GM18870 (cell line): Measurements from ENCODE around the gene RIPK1.
"Not testable (repeated sequence)": the region's sequence is repeated elsewhere in the genome, so short reads cannot be mapped to it uniquely, and the experiment has no call there.

Experiments
- ATAC-seq: cut with Tn5 transposase; IDR thresholded peaks from one replicate; pipeline ENCODE4 v1.9.1; 2021; ENCODE audit warnings: moderate library complexity; ENCODE audit not compliant: unreplicated experiment

RIPK1 gene

GRCh38 chr6:3068329-3069214, at the start of gene RIPK1:
RIPK1 (plus strand) TSS chr6:3068494; CDS start chr6:3076824, 8,330 bp downstream.
- ATAC-seq: peak; percentile 63

- no peak for ATAC-seq
Measured at GRCh38 chr6:3019065-3019464, 49.2 kb upstream of the RIPK1 start.

GRCh38 chr6:3019749-3020320, 48.5 kb upstream of the RIPK1 start:
- ATAC-seq: no peak

GRCh38 chr6:3020976-3021598, 47.2 kb upstream of the RIPK1 start:
- ATAC-seq: not testable (repeated sequence)

GRCh38 chr6:3022765-3023662, 45.3 kb upstream of the RIPK1 start:
- ATAC-seq: peak; percentile 3

- peak; percentile 77 for ATAC-seq
Measured at GRCh38 chr6:3023663-3024483, 44.4 kb upstream of the RIPK1 start.

GRCh38 chr6:3026791-3027626, 41.3 kb upstream of the RIPK1 start:
- peak; percentile 41 for ATAC-seq

GRCh38 chr6:3028156-3028555, 40.1 kb upstream of the RIPK1 start:
- not testable (repeated sequence) for ATAC-seq

- ATAC-seq: no peak
Measured at GRCh38 chr6:3031857-3032640, 36.2 kb upstream of the RIPK1 start.

- ATAC-seq: no peak
Measured at GRCh38 chr6:3032986-3033385, 35.3 kb upstream of the RIPK1 start.

- ATAC-seq: no peak
Measured at GRCh38 chr6:3033652-3034051, 34.6 kb upstream of the RIPK1 start.

- ATAC-seq: no peak
Measured at GRCh38 chr6:3035397-3035796, 32.9 kb upstream of the RIPK1 start.

- ATAC-seq: no peak
Measured at GRCh38 chr6:3036861-3037637, 31.2 kb upstream of the RIPK1 start.

GRCh38 chr6:3037638-3038365, 30.5 kb upstream of the RIPK1 start:
- no peak for ATAC-seq

GRCh38 chr6:3039384-3039783, 28.9 kb upstream of the RIPK1 start:
- no peak for ATAC-seq

- no peak for ATAC-seq
Measured at GRCh38 chr6:3041147-3041546, 27.1 kb upstream of the RIPK1 start.

GRCh38 chr6:3041606-3042005, 26.7 kb upstream of the RIPK1 start:
- no peak for ATAC-seq
